Frontal cortex (tissue), 4 donors: ENCODE data around the gene FTH1. TPM values are rescaled to one million over a fixed set of nuclear protein-coding genes. Genes with fewer than 3 reads are reported as not detected.
"Not testable (repeated sequence)": the region's sequence is repeated elsewhere in the genome, so short reads cannot be mapped to it uniquely, and the experiment has no call there.

ENCODE experiments used
- DNase-seq, 2 donors: peaks; one replicate each; pipeline ENCODE4 v3.0.0; 2012; ENCODE audit warnings: low spot score in 2 of 2
- FAIRE-seq: peaks from 2 replicates; lab custom pipeline; 2012; peaks lifted over from hg19 to GRCh38; lab: Jason Lieb, UNC
- total RNA-seq: library from RNA; depleted of rRNA; stranded (reverse); fragments of >200 nt; gene quantifications from one replicate; pipeline ENCODE4 v1.2.3, GENCODE V29; 2014
- donor health status: control.
- donor health status: control.
- donor health status: control.

The FTH1 gene
- 254 TPM for total RNA-seq

DNA sequence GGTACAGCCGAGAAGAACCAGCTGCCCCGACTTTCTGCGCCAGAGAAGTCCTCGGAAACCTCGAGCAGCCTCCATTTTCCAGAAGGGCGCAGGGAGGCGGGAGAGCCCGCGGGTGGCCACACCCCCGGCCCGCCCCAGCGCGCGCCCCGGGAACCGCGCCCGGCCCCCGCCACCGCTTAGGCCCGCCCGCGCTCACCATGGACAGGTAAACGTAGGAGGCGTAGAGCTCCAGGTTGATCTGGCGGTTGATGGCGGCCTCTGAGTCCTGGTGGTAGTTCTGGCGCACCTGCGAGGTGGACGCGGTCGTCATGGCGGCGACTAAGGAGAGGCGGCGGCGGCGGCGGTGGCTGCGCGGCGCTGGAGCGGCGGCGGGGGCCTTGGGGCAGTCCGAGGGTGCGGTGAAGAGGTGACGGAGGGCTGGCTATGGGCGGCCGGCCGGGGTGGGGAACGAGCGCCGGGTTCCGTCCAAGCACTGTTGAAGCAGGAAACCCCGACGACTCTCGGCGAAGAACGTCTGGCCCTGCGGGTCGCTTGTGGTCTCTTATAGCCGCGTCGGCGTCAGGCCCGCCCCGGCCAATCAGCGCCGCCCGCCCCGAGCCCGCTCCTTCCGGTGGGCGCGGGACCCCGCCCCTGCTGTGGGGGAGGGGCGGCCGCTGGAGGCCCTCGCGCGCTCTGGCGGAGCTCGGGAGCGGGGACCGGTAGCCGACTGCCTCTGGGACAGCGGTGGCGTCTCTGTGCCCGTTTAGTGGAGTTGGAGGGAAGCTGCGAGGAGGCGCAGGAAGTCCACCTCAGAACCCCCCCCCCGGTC, at the start of gene FTH1:
Gene FTH1, minus strand, starts transcription at position 519 of the 808 bp plus-strand sequence. Its CDS starts 209 bp downstream, at position 310.
- no peak for FAIRE-seq
- DNase-seq, result peak; percentile 89 to 93

DNA sequence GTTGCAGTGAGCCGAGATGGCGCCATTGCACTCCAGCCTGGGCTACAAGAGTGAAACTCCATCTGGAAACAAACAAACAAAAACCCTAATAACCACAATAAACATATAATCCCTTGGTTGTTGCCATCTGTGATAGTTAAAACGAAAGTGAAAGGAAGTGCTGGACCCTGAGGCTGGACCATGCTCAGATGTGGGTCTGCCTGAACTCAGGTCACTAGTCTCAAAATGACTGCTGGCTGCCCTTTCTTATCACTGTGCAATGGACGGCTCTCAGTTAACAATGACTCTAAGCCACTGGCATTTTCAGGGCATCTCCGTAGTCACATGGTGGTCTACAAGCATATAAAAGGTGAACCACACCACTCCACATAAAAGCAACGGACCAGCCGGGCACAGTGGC, 48.2 kb upstream of the FTH1 start:
- DNase-seq (no peak), FAIRE-seq (no peak)

DNA sequence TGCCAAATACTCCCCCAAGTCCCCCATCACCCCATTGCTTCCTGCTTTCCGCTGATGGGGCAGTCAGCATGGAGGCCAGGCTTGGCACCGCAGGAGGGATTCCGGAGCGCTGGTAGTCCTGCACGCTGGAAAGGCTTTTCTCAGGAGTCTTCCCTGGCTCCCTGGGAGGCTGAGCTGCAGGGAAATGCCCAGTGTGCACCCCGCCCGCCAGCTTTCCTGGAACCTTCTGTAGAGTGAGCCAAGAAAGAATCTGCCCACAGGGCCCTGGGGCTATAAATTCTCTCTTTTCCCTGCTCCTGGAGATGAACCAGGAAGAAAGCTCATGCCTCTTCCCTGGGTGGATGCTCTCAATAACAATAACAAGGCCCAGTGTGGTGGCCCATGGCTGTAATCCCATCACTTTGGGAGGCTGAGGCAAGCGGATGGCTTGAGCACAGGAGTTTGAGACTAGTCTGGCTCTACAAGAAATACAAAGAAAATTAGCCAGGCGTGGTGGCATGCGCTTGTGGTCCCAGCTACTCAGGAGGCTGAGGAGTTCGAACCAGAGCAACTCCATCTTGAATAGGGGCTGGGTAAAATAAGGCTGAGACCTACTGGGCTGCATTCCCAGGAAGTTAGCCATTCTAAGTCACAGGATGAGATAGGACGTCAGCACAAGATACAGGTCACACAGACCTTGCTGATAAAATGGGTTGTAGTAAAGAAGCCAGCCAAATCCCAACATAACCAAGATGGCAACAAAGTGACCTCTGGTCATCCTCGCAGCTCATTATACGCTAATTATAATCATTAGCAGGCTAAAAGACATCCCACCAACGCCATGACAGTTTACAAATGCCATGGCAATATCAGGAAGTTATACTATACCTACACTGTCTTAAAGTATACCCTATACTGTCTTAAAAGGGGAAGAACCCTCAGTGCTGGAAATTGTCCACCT, 46.4 kb upstream of the FTH1 start:
- FAIRE-seq, result no peak
- DNase-seq, result no peak

DNA sequence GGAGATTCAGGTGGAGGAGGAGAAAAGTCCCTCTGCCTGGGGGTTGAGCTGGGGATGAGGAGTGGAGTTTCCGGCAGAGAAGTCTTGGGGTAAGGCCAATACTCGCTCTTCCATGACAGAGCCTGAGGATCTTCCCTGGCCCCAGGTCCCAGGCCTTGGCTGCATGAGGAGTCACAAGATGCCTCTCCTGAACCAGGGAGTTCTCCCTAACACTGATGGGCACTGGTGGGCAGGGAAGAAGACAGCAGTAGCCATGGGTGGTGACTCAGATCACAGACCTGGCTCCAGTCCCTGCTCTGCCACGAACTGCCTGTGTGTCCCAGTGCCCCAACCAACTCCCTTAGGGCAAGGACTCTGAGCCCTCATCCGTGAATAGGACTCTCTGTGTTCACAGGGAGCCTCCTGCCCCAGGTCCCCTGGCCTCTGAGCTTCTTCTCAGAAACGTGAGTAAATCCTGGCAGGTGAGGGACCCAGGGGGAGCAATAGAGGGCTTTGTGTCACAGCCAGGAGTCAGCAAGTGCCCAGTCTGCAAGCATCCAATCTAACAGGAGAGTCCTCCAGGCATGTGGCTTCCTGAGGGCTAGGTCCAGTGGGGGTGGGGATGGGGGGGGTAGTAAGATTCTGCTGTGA, 45.5 kb upstream of the FTH1 start:
- no peak for FAIRE-seq
- no peak for DNase-seq

DNA sequence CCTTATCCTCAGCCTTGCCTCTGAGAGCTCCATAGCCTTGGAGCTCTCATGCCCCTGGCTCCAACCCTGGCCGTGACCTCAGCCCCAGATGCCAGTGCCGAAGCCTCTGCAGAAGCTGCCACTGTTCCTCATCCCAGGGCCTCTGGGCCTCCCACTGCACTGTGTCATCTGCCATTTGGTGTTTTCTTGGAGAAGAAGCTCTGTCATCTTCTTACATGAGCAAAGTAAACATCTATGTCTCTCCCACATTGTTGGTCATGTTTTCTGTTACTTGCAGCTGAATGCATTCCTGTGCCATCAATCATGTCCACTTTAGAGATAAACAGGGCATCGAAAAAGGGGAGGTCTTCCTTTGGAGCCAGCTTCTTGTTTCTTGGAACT, 45.0 kb upstream of the FTH1 start:
- no peak for DNase-seq
- FAIRE-seq, result no peak

DNA sequence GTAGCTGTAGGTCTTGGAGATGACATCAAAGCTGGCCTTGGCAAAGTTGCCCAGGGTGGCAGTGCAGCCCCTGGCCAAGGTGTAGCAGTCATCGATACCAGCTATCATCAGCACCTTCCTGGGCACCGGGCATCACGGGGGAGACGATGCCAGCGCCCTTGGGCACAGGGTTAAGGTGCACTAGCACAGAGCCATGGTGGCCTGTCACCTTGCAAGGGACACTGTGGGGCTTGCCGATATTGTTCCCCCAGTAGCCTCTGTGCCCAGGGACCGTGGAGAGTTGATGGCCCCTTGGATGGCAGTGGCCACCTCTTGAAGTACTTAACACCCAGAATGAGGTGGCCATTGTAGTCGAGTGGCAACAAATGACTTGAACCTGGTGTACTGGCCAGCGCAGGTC, 44.4 kb upstream of the FTH1 start:
- DNase-seq (no peak), FAIRE-seq (no peak)

DNA sequence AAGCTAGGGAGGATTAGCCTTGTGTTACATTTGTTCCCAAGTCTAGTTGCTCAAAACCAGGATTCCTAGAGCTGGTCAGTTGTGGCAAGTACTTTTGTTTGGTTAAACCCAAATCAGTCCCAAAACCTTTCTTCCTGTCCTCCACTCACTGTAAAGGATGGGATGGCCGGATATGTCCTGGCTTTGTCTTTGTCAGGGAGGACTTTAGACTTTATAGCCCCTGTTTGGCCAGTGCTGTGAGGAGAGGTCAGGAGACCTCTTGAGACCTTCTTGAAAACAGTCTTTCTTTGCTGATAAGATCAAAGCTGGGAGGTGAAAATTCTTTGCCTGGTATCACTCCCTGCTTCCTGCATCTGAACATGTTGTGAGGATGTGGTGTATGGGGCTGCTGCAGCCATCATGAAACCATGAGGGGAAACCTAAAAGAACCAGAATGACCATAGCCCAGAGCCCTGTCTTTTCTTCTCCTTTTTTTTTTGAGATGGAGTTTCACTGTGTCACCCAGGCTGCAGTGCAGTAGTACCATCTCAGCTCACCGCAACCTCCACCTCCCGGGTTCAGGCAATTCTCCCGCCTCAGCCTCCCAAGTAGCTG, 43.6 kb upstream of the FTH1 start:
- FAIRE-seq (no peak), DNase-seq (no peak)

DNA sequence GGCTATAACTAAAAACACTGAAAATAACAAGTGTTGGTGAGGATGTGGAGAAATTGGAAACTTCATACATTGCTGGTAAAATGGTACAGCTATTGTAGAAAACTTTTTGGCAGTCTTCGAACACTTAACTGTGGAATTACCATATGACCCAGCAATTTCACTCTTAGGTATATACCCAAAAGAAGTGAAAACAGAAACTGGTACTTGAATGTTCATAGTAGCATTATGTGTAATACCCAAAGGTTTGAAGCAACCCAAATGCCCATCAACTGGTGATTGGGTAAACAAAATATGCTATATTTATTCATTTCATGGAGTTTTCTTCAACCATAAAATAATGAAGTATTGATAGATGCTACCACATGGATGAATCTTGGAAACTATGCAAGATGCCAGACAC, 40.8 kb upstream of the FTH1 start:
- FAIRE-seq (no peak), DNase-seq (no peak)

DNA sequence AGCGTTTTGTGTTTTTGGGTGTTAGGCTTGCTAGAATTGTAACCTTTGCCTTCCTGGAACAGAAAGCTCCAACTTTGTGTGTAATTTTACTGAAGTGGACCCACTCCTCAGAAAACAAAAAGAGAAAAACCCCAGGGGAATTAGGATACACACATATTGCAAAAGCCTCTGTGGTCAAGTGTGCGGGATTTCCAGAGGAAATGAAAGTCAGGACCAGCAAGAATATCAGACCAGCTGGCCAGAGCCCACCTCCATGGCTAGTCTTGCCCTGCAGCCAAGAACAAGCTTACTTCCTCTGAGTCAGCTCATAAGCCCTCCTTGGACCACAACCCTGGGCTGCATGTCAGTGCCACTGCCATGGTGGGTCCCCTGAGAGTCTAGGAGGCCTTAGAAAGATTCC, 37.0 kb upstream of the FTH1 start:
- FAIRE-seq, result no peak
- peak in 1 of 2 donors; percentile 36 for DNase-seq

DNA sequence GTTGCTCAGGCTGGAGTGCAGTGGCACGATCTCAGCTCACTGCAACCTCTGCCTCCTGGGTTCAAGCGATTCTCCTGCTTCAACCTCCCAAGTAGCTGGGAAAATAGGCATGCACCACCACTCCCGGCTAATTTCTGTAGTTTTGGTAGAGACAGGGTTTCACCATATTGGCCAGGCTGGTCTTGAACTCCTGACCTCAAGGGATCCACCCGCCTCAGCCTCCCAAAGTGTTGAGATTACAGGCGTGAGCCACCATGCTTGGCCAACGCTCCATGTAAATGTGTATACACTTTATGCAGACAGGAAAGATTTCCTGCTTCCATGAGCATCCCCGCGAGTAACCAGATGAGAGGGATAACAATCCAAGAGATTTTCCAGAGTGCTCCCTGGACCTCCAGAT, 34.8 kb upstream of the FTH1 start:
- FAIRE-seq, DNase-seq: not testable (repeated sequence)

DNA sequence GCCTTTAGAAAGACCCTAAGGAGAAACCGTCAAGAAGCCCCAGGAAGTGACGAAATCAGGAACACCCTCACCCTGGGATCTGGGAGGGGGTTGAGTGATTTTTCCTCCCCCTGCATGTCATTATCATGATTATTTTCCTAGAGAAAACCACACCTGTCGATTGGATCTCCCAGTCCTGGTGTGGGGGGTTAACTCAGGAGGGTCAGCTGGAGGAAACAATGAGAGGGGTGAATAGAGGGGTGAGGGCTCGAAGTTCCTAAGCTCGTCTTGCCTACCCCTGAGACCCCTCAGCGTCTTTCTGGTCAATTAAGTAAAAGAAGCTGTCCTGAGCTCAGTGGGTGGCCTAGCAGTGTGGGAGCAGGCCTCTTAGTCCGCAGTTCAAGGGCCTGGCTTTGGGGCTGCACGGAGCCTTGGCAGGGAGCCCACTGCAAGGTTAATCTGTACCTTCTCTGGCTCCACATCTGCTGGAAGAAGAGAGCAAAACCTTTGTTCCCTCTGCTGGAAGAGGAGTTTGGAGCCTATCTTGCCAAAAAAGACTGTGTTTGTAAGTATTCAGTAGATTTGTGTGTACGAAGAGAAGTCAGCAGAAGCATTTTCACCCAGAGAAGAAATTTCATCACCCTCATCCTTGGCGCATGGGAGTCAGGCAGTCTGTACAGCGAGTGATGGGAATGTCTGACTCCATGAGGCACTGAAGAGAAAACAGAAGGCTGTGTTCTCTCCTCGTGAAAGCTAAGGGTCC, 34.2 kb upstream of the FTH1 start:
- DNase-seq (no peak), FAIRE-seq (no peak)

DNA sequence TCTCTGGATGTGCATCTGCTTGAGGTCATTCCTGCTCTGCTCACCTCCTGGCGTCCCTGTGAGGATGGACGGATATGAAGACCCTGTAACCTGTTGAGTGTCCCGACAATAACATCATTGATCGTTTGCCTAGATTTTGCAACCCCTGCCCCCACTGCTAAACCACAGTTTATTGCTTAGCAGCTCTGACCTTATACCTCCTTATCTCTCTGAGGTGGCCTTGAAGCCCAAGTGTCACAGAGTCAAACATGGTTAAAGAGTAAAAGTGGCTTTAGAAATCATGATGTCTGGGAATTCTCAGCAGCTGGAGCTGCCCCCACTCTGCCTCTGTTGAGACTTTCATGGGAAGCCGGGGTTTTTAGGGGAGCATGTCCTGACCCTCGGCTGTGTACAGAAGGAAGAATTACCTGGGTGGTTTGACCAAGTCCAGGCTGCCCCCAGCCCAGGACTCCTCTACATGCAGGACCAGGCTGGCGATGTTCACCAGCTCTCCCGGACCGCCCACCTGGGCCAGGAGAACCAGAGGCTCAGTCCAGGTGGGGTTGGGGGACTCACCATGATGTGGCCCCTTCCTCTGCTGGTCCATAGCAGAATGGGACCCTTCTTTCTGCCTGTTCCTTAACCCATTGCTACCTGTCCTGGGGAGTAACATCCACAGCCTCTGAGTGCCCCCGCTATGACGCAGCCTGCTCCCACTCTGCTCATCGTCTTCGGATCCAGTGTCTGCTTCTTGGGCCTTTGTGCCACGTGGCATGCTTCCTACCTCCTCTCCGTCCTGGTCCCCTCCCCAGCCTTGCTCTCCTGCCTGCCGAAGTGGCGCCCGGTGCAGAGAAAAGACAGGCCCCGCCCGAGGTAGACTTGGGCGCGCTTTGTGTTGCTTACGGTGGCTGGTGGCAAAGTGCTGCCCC, 33.4 kb upstream of the FTH1 start:
- FAIRE-seq (no peak), DNase-seq (no peak)

DNA sequence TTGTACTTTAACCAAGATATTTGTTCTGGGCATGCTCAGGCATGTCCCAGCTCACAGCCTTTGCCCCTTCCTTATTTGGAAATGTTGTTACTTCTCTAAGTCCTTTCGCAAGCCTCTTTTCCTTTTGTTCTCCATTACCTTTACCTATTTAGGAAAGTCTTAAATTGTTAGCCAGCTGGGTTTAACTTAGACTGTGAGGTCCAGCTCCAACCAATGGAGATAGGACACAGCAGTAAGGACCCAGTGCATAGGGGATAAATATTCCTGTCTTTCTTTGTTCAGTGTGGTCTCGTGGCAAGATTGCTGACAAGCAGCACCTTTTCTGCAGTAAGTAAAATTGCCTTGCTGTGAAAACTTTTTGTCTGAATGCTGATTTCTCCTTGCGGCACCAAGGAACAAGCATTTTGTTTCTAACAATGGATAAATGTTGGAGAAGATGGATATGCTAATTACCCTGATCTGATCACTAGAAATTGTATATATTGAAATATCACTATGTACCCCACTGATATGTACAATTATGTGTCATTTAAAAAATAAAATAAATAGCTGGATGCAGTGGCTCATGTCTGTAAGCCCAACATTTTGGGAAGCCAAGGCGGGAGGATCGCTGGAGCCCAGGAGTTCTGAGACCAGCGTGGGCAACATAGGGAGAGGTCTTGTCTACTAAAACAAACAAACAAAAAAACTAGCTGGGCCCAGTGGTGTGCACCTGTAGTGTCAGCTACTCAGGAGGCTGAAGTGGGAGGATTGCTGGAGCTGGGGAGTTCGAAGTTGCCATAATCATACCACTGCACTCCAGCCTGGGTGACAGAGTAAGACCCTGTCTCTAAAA, 31.9 kb upstream of the FTH1 start:
- FAIRE-seq (no peak), DNase-seq (no peak)

DNA sequence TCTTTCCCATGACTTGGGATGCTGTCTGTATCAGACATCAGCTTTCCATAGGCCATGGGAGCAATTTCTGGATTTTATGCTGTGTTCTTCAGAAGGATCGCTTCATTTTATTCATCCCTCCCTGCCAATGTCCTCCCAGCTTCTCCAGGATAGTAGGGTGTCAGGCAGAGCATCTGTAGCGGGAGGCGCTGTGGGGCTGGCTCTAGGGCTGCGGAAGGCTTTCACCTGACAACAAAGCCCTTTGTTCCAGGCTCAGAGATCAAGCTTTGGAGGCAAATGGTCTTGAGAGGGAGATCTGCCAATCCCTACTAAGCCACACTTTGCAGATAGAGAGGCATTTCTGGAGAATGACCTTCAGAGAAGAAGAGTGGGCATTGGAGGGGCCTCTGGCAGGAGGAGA, 29.5 kb upstream of the FTH1 start:
- FAIRE-seq, result no peak
- peak in 1 of 2 donors; percentile 45 for DNase-seq

DNA sequence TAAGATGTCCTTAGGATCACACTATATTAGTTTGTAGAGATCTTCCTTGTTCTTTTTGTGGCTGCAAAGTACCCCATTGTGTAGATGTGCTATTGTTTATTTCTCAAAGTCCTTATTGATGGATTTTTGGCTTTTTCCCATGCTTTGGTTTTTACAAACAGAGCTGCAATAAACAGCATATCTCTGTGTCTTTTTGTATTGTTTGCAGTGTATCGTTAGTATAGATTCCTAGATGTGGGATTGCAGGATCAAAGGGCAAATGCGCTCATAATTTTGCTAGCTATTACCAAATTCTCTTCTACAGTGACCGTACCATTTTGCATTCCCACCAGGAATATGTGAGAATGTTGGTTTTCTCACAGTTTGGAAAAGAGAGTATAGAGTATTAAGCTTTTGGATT, 27.5 kb upstream of the FTH1 start:
- FAIRE-seq (peak; percentile 21), DNase-seq (no peak)

DNA sequence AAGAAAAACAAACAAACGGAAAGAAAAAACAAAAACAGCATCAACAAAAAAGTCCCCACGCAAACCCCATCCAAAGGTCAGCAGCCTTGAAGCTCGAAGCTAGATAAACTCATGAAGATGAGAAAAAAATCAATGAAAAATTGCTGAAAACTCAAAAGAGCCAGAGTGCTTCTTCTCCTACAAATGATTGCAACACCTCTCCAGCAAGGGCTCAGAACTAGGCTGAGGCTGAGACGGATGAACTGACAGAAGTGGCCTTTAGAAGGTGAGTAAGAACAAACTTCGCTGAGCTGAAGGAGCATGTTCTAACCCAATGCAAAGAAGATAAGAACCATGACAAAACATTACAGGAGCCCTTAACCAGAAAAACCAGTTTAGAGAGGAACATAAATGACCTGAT, 18.4 kb upstream of the FTH1 start:
- no peak for DNase-seq
- no peak for FAIRE-seq

DNA sequence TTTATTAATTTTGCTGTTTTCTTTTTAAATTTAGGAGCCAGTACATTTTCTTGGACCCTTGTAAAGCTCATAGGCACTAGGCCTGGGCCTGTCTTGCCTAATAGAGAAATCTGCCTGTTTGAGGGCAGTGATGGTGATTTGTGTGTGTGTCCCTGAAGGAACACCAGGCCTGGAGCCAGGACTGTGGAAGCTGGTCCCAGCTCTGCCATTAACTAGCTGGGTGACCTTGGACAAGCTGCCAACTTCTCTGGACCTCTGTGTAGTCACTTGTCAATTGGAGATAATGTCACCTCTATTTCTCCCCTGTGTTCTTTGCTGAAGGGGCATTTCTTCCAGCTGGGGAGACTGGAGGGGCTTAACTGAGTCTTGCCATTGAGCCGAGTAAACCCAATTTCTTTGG, 16.0 kb upstream of the FTH1 start:
- FAIRE-seq, result no peak
- DNase-seq, result no peak
